Right lobe of liver (tissue), 6 donors: Measurements from ENCODE around the gene SLC8A1. TPM values are rescaled to one million over a fixed set of nuclear protein-coding genes. Genes with fewer than 3 reads are reported as not detected.

Experiments used
- ATAC-seq, 4 donors: fragments of 200-7000 bp; cut with Tn5 transposase; one replicate each; pipeline ENCODE4 v1.9.1; 2020; ENCODE audit warnings: mild to moderate bottlenecking in 4 of 4, moderate library complexity in 4 of 4
- DNase-seq, 3 donors: peaks; one replicate each; pipeline ENCODE4 v3.0.0-alpha.2; 2020
- H3K27ac ChIP-seq, 3 donors: fragments of 200-600 bp; one replicate each; pipeline ENCODE4 v1.8.0; 2022
- H3K27me3 ChIP-seq, 2 donors: fragments of 200-600 bp; one replicate each; pipeline ENCODE4 v1.8.0; 2022
- H3K36me3 ChIP-seq, 4 donors: fragments of 200-600 bp; sonication (generic) in 1 of 4; one replicate each; pipeline versions ENCODE4 v1.5.1 to v1.8.0; 2017 to 2022; ENCODE audit warnings: control low read depth in 1 of 4
- H3K4me1 ChIP-seq, 4 donors: fragments of 200-600 bp; sonication (generic) in 1 of 4; one replicate each; pipeline versions ENCODE4 v1.5.1 to v1.8.0; 2017 to 2022; ENCODE audit warnings: control low read depth in 1 of 4
- H3K4me3 ChIP-seq, 3 donors: fragments of 200-600 bp; one replicate each; pipeline ENCODE4 v1.8.0; 2022
- H3K9me3 ChIP-seq, 4 donors: fragments of 200-600 bp; sonication (generic) in 1 of 4; one replicate each; pipeline versions ENCODE4 v1.5.1 to v1.8.0; 2017 to 2022; ENCODE audit warnings: control low read depth in 1 of 4
- CTCF ChIP-seq, 4 donors: fragments of 200-600 bp in 3 of 4; fragments of 450-650 bp in 1 of 4; IDR thresholded peaks; one replicate each; pipeline versions ENCODE4 v1.5.1 to v1.8.0; 2016 to 2022; ENCODE audit warnings: antibody characterized with exemption in 4 of 4, mild to moderate bottlenecking in 2 of 4
- POLR2A ChIP-seq: fragments of 450-650 bp; IDR thresholded peaks from one replicate; pipeline ENCODE4 v1.6.1; 2017; ENCODE audit warnings: antibody characterized with exemption, mild to moderate bottlenecking
- WGBS: methylation state at CpG from one replicate; pipeline ENCODE4 v1.1.6; 2018; ENCODE audit warnings: low coverage, low lambda C conversion rate; ENCODE audit not compliant: insufficient coverage; ENCODE audit errors: missing lambda C conversion rate; 5-methylcytosine and 5-hydroxymethylcytosine counted together
- intact Hi-C, 2 donors: fragments of 100-400 bp; cut with DNase I; formaldehyde crosslinking; loops; one replicate each; pipeline versions ENCODE4 v1.11.2 to v1.14.1; 2022
- total RNA-seq, 6 experiments: library from RNA; depleted of rRNA in 2 of 6; stranded (reverse); fragments of >200 nt in 2 of 6; fragmentation: NEBNext Ultra II Directional in 3 of 6; extraction: Animal tissue kit (Norgen Biotek cat#: 25700) in 3 of 6; gene quantifications; one replicate each; pipeline versions ENCODE4 v1.1.0 to v1.2.4, GENCODE V29; 2016 to 2023
- donor health status: DM: no; HTN: yes; CAD: no.
- donor health status: DM: no; HTN: no; CAD: no.
- donor health status: DM: no; HTN: no; CAD: no.
- donor health status: DM: no; HTN: yes; CAD: no.
- donor health status: DM: no; HTN: yes; CAD: no.

The SLC8A1 gene
- total RNA-seq, 6 experiments from 2014 or later = 3.3 to 12.1 (median 4.9) TPM

DNA sequence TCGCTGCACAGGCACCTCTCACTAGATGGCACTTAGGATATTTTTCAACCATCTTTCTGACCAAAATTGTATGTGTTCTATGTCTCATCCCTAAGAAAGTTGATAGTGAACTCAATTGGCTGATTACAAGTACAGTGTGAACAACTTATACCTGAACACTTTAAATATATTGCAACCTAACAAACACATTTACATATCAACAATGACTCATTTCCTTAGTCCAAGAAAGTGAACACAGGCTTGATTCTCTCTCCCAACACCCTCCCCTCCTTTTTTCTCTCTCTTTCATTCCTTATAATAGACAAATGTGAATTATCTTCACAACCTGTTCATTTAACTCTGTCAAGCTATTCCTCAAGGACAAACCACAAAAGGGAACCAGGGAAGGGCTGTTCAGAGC lies 192.0 kb downstream of the SLC8A1 start:
- ATAC-seq (no peak), DNase-seq (no peak)
- Histone ChIP-seq H3K36me3 (no peaks in the 10 kb centered on the region), H3K9me3 (no peaks in the 10 kb centered on the region), H3K4me1 (no peaks in the 10 kb centered on the region), H3K4me3 (no peak overlapping the region), H3K27ac (no peak overlapping the region), H3K27me3 (no peaks in the 10 kb centered on the region)
- TF ChIP-seq CTCF (IDR thresholded peaks at IDR 0.05) = no peak
- TF ChIP-seq POLR2A = no peak
- WGBS = 50% methylated on average over 1 of the region's 1 CpG
- intact Hi-C loops = no loop called here

- intact Hi-C loops = no loop called here
- TF ChIP-seq CTCF (IDR thresholded peaks at IDR 0.05) (no peak), POLR2A (no peak)
- Histone ChIP-seq H3K9me3 (no peaks in the 10 kb centered on the region), H3K36me3 (no peaks in the 10 kb centered on the region), H3K4me3 (no peak overlapping the region), H3K27ac (no peak overlapping the region), H3K27me3 (no peaks in the 10 kb centered on the region), H3K4me1 (no peaks in the 10 kb centered on the region)
- DNase-seq (no peak), ATAC-seq (no peak)
- 40% methylated on average over 4 of the region's 4 CpGs for WGBS
Measured at GRCh38 chr2:40258135-40258457, 193.8 kb downstream of the SLC8A1 start.

GRCh38 chr2:40257340-40258134 lies 194.4 kb downstream of the SLC8A1 start:
- DNase-seq (no peak), ATAC-seq (no peak)
- 55% methylated on average over 7 of the region's 7 CpGs for WGBS
- Histone ChIP-seq H3K27ac (no peak overlapping the region), H3K27me3 (no peaks in the 10 kb centered on the region), H3K4me3 (no peak overlapping the region), H3K36me3 (no peaks in the 10 kb centered on the region), H3K9me3 (no peaks in the 10 kb centered on the region), H3K4me1 (no peaks in the 10 kb centered on the region)
- TF ChIP-seq POLR2A = no peak
- TF ChIP-seq CTCF (IDR thresholded peaks at IDR 0.05) = no peak
- intact Hi-C loops = no loop called here

- intact Hi-C loops = no loop called here
- Histone ChIP-seq H3K4me1 (no peaks in the 10 kb centered on the region), H3K27ac (no peak overlapping the region), H3K4me3 (no peak overlapping the region), H3K9me3 (no peaks in the 10 kb centered on the region), H3K36me3 (no peaks in the 10 kb centered on the region), H3K27me3 (no peaks in the 10 kb centered on the region)
- TF ChIP-seq POLR2A (no peak), CTCF (IDR thresholded peaks at IDR 0.05) (no peak)
- no peak for ATAC-seq
- DNase-seq = no peak
Measured at GRCh38 chr2:40256649-40257048, 195.2 kb downstream of the SLC8A1 start.

DNA sequence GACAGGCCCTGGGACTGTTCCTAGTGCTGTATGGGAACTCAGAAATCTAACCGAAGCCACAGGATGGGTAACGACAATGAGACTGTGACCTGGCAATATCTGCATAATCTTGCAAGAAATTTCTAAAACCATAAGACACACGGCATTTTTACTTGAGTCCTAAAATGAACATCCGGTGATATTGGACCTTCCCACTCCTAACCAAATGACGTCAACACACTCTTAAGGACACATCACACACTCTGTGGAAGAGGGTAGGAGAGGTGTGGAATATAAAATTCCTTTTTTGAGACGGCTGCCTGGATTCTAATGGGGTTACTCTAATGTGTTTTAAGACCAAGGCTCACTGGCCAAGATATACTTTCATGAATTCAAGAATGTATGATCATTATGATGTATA lies 195.9 kb downstream of the SLC8A1 start:
- no peak for ATAC-seq
- 66% methylated on average over 6 of the region's 6 CpGs for WGBS
- no peaks in the 10 kb centered on the region for H3K9me3 ChIP-seq
- intact Hi-C loops = no loop called here
- TF ChIP-seq CTCF (IDR thresholded peaks at IDR 0.05) (no peak), POLR2A (no peak)
- no peak for DNase-seq
- H3K36me3 ChIP-seq = no peaks in the 10 kb centered on the region
- H3K4me3 ChIP-seq = no peak overlapping the region
- no peaks in the 10 kb centered on the region for H3K27me3 ChIP-seq
- no peaks in the 10 kb centered on the region for H3K4me1 ChIP-seq
- H3K27ac ChIP-seq = no peak overlapping the region
